ENCODE data around the gene BAZ2B. TPM values are rescaled to one million over a fixed set of nuclear protein-coding genes. Genes with fewer than 3 reads are reported as not detected.

BAZ2B gene
- total and polyA plus RNA-seq, 2 of the 13 experiments (the other 11 are each of a cell fraction or from before 2014, with no cell fraction given), result 14.0 to 15.1 TPM

- TF ChIP-seq MTERF4 (CRISPR knock-in tag; IDR thresholded peaks at IDR 0.05), result peak; percentile 70; the same call in 1 of the 2 replicates
- TF ChIP-seq ZFX (CRISPR knock-in tag; IDR thresholded peaks at IDR 0.05; ENCODE audit: low read depth), result peak; percentile 81
- TF ChIP-seq, protein P1, sequence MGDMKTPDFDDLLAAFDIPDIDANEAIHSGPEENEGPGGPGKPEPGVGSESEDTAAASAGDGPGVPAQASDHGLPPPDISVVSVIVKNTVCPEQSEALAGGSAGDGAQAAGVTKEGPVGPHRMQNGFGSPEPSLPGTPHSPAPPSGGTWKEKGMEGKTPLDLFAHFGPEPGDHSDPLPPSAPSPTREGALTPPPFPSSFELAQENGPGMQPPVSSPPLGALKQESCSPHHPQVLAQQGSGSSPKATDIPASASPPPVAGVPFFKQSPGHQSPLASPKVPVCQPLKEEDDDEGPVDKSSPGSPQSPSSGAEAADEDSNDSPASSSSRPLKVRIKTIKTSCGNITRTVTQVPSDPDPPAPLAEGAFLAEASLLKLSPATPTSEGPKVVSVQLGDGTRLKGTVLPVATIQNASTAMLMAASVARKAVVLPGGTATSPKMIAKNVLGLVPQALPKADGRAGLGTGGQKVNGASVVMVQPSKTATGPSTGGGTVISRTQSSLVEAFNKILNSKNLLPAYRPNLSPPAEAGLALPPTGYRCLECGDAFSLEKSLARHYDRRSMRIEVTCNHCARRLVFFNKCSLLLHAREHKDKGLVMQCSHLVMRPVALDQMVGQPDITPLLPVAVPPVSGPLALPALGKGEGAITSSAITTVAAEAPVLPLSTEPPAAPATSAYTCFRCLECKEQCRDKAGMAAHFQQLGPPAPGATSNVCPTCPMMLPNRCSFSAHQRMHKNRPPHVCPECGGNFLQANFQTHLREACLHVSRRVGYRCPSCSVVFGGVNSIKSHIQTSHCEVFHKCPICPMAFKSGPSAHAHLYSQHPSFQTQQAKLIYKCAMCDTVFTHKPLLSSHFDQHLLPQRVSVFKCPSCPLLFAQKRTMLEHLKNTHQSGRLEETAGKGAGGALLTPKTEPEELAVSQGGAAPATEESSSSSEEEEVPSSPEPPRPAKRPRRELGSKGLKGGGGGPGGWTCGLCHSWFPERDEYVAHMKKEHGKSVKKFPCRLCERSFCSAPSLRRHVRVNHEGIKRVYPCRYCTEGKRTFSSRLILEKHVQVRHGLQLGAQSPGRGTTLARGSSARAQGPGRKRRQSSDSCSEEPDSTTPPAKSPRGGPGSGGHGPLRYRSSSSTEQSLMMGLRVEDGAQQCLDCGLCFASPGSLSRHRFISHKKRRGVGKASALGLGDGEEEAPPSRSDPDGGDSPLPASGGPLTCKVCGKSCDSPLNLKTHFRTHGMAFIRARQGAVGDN (CRISPR knock-in tag; IDR thresholded peaks at IDR 0.05), result peak; percentile 83
- no peak for TF ChIP-seq BRCA1 (CRISPR knock-in tag; IDR thresholded peaks at IDR 0.05)
- peak; percentile 69; the same call in 1 of the 2 replicates for TF ChIP-seq ARID4A (CRISPR knock-in tag; IDR thresholded peaks at IDR 0.05; ENCODE audit: borderline replicate concordance)
- TF ChIP-seq ELF1 (CRISPR knock-in tag; IDR thresholded peaks at IDR 0.05), result peak; percentile 45; the same call in 1 of the 2 replicates
- TF ChIP-seq ATF7-NPFF (CRISPR knock-in tag; IDR thresholded peaks at IDR 0.05; ENCODE audit: low read depth), result peak; percentile 71; the same call in 1 of the 2 replicates
- TF ChIP-seq, protein P2, sequence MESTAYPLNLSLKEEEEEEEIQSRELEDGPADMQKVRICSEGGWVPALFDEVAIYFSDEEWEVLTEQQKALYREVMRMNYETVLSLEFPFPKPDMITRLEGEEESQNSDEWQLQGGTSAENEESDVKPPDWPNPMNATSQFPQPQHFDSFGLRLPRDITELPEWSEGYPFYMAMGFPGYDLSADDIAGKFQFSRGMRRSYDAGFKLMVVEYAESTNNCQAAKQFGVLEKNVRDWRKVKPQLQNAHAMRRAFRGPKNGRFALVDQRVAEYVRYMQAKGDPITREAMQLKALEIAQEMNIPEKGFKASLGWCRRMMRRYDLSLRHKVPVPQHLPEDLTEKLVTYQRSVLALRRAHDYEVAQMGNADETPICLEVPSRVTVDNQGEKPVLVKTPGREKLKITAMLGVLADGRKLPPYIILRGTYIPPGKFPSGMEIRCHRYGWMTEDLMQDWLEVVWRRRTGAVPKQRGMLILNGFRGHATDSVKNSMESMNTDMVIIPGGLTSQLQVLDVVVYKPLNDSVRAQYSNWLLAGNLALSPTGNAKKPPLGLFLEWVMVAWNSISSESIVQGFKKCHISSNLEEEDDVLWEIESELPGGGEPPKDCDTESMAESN (CRISPR knock-in tag; conservative IDR thresholded peaks at IDR 0.05), result peak; percentile 87
- TF ChIP-seq ZNF878 (CRISPR knock-in tag; IDR thresholded peaks at IDR 0.05), result 0 out of 2 replicates have a peak, but pooled peaks have one; percentile 82
- TF ChIP-seq TCF7 (IDR thresholded peaks at IDR 0.05; ENCODE audit: low read depth), result peak; percentile 67
- peak; percentile 10; the same call in 1 of the 2 replicates for TF ChIP-seq ARID3A (IDR thresholded peaks at IDR 0.05; ENCODE audit: low read depth, low read length)
- peak; percentile 68 for TF ChIP-seq CCDC6 (CRISPR knock-in tag; IDR thresholded peaks at IDR 0.05)
- TF ChIP-seq ZKSCAN5 (CRISPR knock-in tag; IDR thresholded peaks at IDR 0.05), result no peak
- peak; percentile 40; the same call in 1 of the 2 replicates for TF ChIP-seq KDM5A (IDR thresholded peaks at IDR 0.05; ENCODE audit: borderline replicate concordance, low read length)
These were observed 722 bp downstream of the BAZ2B start (continued) for GRCh38 chr2:159615367-159616285.
